ENCODE data around the gene ATP6V0A4.
"Not testable (repeated sequence)": the region's sequence is repeated elsewhere in the genome, so short reads cannot be mapped to it uniquely, and the experiment has no call there.

ATP6V0A4 gene

DNA sequence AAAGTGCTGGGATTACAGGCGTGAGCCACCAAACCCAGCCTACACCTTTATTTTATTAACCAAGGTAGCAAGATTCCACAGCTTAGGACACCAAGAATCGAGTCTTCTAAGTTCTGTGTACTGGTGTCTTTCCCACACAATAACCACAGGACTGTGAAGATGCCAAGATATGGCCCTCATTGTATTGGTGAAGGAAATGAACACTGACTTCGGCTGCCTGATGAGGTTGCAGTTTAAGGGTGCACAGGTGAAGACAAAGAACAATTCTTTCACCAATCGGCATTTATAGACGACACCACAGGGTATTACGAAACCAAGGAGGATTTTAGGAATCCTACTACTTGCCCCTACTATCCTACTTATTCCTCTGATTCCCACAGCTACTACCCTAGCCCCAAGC, 49.3 kb downstream of the ATP6V0A4 start:
- no peak for DNase-seq

DNA sequence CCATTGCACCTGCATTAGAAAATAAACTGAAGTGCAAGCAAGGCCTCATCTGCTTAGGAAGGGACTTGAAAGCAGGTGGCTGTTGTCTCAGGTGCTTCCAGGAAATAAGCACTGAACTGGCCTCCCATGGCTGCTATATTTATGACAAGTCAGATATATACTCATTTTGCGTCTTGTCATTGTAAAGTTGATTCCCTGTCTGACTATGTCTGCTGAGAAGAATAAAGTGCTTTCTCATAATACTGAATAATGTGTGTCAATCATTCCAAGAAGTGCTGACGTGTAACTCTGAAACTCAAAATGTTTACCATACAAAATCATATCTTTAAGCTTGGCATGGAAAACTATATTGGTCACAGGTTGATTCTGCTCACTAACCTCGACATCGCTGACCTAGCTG, 51.9 kb downstream of the ATP6V0A4 start:
- no peak for DNase-seq

DNA sequence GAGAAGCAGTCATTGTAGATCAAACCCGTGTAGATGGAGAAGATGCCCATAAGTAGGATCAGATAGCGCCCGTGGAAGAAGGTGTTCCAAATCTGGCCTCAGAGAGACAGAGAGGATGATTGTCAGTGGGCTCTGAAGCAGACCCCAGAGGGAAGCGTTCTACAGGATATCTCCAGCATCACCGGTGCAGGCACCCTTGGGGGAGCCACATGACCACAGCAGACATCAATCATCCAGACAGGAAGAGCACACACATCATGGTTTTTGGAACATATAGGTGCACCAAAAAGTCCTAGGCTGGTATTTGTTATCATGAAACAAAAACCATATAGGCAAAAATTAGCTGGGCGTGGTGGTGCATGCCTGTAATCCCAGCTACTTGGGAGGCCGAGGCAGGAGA, 52.8 kb downstream of the ATP6V0A4 start:
- DNase-seq: no peak

DNA sequence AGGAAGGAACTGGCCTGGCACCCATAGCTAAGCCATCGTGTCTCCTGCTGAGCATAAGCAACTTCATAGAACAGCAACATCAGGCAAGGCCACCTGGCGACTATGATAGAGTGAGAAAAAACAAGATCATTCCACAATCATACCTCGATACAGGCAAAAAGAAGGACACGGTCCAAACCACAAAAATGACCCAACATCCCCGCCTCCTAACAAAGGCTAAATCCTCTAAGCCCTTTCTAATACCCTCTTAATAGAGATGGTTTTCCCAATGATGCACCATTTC, 56.6 kb downstream of the ATP6V0A4 start:
- DNase-seq: no peak

DNA sequence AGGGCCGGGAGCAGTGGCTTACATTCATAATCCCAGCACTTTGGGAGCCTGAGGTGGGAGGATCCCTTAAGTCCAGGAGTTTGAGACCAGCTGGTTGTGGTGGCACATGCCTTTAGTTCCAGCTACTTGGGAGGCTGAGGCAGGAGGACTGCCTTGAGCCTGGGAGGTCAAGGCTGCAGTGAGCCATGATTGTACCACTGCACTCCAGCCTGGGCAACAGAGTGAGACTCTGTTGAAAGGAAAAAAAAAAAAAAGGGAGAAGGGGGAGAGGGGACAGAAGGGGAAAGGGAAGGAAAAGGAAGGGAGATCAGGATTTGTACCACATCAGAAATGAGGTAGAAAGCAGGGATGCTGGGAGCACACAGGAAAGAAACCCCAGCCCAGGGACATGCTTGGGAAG, 58.1 kb downstream of the ATP6V0A4 start:
- DNase-seq: no peak

DNA sequence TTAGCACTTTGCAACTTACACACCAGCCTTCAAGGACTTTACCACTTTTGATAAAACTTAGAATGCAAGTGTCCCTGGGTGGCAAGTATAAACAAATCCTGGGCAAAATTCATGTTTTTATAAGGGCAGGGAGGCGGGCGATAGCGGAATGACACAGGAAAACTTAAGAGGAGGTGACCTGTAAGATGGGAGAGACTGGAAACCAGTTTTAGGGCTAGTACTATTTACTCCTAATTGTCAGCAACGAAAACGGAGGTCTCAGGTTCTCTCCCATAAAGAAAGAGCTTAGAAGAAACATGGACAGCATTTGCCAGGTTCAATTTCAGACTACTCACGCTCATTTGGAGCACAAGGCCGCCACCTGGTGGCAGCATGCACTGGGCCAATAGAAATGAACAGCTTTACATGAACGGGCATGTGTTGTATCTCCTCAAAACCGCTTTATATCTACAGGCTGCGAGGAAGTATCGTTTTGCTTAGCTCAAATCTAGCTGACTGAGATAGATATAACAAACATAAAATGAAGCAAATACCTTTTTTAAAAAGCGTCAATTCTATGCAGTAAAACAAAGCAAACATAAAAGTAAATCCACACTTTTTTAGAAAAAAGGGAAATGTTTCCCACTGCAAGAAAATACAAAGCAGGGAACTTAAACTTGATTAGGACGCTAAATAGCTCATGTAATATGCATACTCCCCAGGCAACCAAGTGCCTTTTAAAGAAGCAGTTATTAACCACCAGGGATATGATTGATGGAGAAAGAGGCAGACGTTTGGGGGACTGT, 59.3 kb downstream of the ATP6V0A4 start:
- DNase-seq: peak; percentile 34

DNA sequence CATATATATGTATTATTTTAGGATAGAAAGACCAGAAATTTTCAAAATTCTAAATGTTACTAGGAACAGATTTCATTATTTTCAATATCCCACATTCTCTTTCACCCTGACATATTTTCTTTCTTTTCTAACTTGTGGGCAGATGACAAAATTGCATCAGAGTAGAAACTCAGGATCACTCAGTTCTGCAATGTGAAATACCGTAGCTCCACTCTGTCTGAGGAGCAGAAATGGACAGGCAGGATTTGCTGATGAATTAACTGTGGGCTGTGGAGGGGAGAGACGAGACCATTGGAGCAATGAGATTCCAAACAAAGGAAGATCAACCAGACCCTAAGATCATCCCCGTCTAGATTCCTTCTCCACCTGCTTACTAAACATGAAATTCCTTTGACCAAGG, 59.9 kb downstream of the ATP6V0A4 start:
- DNase-seq: no peak

DNA sequence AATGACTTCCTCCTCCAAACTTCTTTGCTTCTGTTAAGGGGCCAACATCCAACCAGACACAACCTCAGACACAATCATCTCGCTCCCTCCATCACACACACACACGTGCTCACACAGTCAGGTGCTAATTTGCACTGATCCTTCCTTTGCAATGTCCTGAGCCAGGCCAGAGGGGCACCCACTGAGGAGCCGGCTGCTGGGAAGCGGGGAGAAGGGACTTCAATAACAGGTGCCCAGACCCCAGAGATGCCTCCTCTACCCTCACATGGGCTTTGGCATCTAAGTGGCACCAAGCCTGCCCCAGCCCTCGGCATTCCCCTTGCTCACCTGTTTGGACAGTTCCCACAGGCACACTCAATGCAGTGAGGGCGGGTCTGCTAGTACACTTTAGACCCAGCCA, 62.6 kb downstream of the ATP6V0A4 start:
- DNase-seq: no peak

DNA sequence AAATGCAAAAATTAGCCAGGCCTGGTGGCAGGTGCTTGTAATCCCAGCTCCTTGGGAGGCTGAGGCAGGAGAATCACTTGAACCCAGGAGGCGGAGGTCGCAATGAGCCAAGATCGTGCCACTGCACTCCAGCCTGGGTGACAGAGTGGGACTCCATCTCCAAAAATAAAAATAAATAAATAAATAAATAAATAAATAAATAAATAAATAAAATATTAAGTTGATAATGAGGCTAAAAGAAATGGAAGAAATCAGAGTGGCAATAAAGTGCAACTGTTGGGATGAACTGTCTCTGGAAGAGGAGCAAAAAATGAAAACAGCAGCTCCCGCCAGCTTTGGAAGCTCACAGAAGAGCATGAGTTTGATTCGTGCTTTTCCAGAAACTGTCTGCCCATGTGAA, 66.3 kb downstream of the ATP6V0A4 start:
- not testable (repeated sequence) for DNase-seq

DNA sequence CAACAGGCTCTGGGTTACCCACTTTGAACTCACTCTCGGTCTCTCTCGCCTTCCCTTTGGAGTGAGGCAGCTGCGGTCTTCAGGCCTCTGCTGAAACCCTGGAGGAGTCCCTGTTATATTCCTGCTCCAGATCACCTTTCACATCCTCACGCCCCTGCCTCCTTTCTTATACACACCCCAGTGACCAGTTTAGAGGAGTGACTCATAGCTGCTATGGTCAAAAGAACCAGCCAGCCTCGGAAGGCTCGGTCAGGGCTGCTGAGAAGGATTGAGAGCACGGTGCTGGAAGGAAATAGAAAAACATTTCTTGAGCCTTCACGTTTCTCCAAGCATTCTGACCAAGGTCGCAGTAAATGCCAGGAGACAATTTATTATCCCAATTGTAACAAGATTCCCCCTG, 68.6 kb downstream of the ATP6V0A4 start:
- DNase-seq: no peak

DNA sequence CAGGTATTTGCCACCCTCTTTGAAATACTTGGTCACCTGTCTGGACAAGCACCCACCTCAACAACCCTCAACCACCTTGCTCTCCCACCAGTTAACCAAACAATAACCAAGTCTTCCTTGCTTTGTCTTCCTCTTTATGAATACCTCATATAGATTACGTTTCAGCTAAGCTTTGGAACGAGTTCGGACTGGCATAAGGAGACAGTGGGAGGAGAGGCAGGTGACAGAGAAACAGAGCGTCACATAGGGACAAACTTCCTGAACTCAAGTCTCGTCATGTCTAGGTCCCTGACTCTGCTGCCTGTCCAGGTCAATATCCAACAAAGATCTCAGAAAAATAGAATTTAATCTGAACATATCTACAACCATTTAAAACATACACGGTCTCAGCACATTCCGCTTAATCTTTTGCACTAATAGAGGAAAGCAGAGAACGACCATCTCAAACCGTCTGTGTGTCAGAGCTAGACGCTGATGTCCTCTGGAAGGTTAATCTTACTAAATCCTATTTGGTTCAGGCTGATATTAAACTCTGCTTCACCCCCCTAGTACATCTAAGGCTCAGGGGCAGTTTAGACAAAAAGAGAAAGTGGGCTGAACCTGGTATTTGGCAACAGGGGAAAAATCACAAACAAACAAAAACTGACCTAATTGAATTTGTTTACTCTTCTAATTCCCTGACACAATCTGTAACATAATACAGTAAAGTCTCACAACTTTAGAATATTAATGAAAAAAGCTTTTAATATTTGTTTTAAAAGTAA, 70.5 kb downstream of the ATP6V0A4 start:
- DNase-seq: peak; percentile 21

DNA sequence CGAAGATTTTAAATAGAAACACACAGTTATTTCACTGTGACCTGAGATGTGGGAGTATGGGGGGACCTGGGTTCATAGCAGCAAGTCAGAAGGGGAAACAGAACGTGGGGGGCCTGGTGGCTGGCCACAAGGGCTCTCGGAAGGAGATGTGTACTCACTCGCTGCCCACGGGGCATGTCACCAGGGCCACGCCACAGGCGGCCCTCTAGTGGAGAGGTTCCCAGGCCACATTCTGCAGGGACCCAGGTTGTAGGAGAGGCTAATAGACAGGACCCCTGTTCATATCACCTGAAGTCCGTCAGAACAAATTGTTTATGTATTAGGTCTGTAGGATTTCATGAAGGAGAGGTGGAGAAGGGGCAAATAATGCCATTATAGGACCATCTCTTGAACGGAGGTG, 71.7 kb downstream of the ATP6V0A4 start:
- DNase-seq: no peak

DNA sequence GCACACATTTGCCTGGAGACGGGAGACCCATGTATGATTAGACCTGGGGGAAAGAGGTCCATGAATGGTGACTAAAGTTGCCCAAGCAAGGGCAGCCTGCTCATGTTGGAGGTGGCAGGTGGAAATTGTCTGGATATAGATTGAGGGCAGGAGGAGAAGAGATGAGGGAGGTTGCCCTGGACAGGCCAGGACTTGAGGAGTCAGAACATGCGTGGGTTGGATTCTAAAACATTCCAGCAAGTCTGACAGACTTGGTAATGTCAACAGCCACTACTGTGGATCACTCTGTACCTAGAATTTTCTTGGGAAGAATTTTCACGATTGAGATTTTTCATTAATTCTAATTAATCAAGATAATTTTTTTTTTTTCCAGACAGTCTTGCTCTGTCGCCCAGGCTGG, 77.7 kb downstream of the ATP6V0A4 start:
- DNase-seq: no peak

DNA sequence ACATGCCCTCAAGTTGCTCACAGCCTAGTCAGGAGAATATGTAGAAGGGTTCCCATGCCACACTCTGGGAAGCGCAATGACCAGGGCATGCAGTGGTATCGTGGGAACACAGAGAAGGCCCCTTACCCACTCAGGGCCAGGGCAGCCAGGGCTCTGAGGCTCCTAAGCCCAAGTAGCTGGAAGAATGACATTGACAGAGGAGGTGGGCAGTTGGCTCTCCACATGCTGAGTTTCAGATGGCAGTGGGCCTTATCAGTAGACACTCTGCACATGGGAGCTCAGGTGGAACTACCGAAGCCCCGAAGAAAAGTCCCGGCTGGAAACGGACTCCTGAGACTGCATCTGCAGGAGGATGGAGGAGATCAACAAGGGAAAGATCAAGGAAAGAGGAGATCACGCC, 81.1 kb downstream of the ATP6V0A4 start:
- DNase-seq: no peak

DNA sequence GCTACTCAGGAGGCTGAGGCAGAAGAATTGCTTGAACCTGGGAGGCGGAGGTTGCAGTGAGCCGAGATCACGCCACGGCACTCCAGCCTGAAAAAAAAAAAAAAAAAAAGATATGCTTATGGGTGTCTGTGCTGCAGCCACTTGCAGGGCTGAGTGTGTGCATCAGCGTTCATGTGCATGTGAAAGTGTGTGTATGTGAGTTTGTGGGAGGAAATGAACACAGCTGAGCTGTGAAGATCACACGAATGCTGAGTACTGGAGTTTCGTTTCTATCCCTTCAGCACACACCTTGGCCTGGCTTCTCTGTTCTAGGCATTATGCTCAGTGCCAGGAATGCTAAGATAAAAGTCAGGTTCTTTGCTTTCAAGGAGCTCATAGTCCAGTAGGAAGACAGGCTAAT, 84.8 kb downstream of the ATP6V0A4 start:
- DNase-seq: no peak

DNA sequence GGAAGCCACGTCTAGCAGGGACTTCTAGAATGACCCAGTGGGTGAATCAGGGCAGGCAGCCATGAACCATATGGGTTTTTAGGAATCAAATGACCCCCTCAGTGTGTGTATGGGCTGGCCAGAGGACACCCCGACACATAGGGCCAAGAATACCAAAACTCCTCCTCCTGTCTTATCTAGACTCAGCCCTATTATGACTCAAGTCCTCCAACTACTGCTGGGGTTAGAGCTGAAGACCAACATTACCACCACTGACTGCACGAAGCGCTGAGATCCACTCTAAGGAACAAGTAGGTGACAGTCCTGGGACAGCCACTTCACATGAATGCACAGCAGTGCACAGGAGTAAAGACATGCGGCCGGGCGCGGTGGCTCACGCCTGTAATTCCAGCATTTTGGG, 85.3 kb downstream of the ATP6V0A4 start:
- no peak for DNase-seq

DNA sequence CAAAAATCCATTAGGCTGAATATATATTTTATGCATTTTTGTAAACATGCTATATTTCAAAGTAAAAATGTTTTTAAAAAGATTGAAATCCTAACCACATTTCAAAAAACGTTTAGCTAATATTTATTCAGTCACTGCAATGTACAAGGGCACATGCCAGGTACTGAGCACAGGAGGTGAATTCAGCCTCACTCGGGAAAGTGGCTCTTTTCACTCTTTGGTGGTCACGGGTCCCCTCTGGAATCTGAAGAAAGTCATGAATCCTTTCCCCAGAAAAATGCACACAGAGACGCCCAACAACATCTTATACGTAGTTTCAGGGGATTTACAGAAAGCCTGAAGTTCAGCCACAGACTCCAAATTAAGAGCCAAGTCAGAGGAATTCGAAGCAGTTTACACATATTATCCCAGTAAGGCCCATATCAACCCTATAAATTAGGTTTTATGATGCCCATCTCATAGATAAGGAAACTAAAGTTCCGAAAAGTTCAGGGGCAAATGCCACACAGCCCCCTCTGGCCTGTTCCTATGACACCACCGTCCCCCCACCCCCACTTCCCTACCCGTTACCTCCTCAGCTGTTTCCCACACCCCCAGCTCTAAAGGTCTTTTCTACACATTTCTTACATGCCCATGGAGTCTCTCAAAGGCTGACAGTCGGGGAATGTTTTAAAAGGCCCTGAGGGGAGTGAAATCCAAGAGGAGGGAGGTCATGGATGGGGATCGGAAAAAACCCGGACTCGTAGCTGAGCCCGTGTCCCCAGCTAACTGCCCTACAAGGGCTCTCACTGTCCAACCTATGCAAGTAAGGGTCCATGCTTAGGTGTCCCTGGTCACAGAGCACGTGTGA, 87.2 kb downstream of the ATP6V0A4 start:
- no peak for DNase-seq

DNA sequence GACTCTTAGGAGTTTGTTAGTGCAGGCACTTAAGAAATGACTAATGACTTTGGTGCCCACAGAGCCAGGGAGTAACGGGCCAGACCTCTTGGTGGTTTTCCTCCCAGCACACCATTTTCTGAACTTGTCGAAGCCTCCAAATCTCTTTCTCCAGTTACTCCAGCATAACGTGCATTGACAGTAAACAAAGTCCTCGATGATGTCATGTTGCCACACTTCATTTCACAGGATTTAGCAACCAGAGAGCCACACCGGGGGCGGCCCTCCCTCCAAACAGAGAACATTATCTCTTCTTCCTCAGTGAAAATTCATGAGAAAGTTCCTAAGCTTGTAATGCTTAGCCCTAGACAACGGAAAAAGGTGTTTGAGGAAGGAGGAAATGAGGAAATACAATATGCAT, 92.8 kb downstream of the ATP6V0A4 start:
- no peak for DNase-seq

DNA sequence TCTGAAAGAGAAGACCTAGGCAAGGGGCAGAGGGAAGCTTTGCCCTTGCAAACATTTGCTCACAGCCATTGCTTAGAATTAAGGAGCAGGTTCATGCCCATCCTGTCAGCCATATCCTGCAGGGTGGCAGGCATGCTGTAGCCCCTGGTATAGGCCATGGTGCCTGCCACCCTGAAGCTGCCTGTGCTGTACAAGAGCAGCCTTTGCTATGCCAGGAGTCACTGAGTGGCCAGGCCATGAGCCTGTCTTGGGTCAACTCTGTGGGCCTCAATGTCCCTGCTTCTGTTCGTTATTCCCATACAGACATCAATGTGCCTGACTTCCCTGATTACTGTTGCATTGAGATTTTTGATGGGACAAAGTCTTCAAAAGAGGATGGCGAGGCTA, 96.5 kb downstream of the ATP6V0A4 start:
- no peak for DNase-seq

DNA sequence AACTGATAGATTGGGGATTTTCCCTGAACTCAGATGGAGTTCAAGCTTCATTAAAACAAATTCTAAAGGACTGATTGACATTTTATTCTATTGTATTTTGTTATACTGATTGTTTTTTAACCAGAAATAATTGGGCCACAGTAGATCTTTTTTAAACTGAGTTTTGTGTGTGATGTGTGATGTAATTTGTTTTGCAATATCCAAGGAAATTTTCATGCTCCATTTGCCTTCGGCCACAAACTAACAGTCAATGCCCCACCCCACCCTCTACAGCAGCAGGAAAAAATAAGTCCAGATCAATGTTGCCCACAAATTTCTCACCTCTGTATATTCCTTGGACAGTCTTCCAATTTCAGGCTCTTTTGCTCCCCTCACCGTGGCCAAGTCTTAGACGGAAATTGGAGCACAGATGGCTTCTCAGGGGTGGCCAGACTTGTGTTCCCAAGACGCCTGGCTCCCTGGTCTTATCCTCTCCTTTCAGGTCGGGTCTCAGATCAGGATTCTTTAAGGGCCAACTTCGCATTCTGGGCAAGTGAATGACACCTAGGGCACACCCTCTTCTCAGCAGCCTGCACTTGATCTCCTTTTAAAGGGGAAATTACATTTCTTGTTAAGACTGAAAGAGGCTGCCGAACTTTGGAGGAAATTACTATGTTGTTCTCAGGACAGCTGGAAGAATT, 97.0 kb downstream of the ATP6V0A4 start, which contains the start of gene SVOPL:
Gene SVOPL (minus strand): TSS at position 506 of the 680 bp plus-strand sequence. CDS start 22,317 bp downstream, outside the sequence.
- DNase-seq: no peak

DNA sequence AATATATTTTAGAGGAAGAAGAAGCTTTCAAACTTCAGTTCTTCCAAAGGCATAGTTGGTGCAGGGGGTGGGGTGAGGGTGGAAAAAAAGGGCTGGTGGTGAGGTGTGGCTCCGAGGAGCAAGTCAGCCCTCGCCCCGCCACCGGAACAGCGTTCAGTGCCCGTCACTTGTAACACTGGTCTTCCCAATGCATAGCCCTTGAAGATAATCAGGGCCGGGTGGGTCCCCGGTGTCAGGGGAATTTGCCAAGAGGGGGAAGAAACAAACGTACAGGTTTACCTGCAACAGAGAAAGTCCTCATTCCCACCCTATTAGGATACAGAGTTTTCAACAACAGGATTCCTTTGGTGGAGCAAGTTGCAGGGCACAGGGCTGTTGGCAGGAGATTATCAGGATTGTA, 98.3 kb downstream of the ATP6V0A4 start:
- no peak for DNase-seq

DNA sequence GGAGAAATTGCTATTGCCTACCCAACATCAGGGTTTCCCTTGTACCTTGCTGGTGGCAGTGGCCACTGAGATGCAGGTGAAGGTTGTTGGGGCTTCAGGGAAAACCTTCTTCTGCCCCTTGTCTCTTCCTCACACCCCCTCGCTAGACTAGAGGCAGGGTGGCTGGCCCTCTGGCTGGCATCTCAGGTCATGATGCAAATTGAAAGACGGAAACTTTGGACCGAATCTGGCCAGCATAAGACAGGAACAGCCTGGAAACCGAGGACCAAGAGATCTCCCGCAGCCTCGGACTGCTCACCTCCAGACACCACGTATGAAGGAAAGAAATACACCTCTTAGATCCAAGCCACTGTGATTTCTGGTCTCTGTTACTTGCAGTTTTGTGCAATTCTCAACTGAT, 99.7 kb downstream of the ATP6V0A4 start:
- DNase-seq: no peak

DNA sequence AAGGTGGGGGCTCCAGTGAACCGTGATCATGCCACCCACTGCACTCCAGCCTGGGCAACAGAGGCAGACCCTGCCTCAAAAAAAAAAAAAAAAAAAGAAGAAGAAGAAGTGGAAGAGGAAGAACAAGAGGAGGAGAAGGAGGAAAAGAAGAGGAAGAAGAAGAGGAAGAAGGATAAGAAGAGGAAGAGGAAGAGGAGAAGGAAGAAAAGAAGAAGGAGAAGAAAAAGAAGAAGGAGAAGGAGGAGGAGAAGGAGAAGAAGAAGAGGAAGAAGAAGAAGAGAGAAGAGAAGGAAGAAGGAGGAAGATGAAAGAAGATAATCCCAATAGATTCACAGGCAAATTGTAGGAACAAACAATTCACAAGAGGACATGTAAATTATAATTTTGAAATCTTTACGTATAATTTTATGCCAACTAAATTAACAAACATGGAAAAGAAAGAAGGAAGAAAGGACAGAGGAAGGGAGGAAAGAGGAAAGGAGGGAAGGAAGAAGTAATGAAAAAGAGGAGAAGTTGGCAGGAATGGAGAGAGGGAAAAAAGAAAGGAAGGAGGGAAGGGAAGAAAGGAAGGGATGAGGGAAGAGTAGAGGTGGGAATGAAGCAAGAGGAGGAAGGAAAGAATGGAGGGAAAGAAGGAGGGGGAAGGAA, 100.3 kb downstream of the ATP6V0A4 start:
- DNase-seq: no peak

All from NCI-H510A (cell line).